ENCODE measurements around the gene FOXO3B.
"Not testable (repeated sequence)": the region's sequence is repeated elsewhere in the genome, so short reads cannot be mapped to it uniquely, and the experiment has no call there.

DNA sequence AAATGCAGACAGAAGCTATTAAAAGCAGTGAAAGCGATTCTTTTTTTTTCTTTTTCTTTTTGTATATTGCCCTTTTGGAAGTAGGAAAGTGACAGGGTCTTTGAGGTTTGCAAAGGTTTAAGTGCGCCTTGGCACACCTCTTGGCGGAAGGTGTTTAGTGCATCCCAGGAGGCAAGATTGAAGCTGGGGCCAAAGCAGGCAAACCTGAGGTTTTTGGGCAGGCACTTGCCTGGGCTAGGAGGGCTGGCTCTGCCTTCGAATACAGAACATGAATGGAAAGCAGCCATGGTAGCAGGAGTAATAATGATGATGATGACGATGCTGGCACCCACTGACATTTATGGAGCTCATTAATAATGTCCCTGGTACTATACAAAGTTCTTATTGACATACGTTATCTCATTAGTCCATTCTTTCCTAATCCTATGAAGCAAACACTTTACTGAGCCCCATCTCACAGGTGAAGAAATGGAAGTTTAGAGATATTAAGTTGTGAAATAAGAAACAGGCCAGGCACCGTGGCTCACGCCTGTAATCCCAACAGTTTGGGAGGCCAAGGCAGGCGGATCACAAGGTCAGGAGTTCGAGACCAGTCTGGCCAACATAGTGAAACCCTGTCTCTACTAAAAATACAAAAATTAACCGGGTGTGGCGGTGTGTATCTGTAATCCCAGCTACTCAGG is 37.5 kb upstream of the FOXO3B start:
- not testable (repeated sequence) for TF ChIP-seq EP300 (IDR thresholded peaks at IDR 0.05; ENCODE audit: borderline replicate concordance in 1 of 2, control insufficient read depth in 1 of 2, low read depth in 2 of 2, low read length in 2 of 2); HDAC6 (IDR thresholded peaks at IDR 0.05; ENCODE audit: unreplicated experiment); POLR2A (IDR thresholded peaks at IDR 0.05; ENCODE audit: low read depth, low read length); POLR2AphosphoS5 (IDR thresholded peaks at IDR 0.05; ENCODE audit: low read length); LARP7 (IDR thresholded peaks at IDR 0.05)
- TF ChIP-seq, protein P1, sequence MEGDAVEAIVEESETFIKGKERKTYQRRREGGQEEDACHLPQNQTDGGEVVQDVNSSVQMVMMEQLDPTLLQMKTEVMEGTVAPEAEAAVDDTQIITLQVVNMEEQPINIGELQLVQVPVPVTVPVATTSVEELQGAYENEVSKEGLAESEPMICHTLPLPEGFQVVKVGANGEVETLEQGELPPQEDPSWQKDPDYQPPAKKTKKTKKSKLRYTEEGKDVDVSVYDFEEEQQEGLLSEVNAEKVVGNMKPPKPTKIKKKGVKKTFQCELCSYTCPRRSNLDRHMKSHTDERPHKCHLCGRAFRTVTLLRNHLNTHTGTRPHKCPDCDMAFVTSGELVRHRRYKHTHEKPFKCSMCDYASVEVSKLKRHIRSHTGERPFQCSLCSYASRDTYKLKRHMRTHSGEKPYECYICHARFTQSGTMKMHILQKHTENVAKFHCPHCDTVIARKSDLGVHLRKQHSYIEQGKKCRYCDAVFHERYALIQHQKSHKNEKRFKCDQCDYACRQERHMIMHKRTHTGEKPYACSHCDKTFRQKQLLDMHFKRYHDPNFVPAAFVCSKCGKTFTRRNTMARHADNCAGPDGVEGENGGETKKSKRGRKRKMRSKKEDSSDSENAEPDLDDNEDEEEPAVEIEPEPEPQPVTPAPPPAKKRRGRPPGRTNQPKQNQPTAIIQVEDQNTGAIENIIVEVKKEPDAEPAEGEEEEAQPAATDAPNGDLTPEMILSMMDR (IDR thresholded peaks at IDR 0.05 in 2 of 3, conservative IDR thresholded peaks at IDR 0.05 in 1 of 3; ENCODE audit: control insufficient read depth in 2 of 3, extremely low read depth in 1 of 3, insufficient read depth in 1 of 3, low read depth in 3 of 3, low read length in 3 of 3): not testable (repeated sequence)
- TF ChIP-seq, protein P2, sequence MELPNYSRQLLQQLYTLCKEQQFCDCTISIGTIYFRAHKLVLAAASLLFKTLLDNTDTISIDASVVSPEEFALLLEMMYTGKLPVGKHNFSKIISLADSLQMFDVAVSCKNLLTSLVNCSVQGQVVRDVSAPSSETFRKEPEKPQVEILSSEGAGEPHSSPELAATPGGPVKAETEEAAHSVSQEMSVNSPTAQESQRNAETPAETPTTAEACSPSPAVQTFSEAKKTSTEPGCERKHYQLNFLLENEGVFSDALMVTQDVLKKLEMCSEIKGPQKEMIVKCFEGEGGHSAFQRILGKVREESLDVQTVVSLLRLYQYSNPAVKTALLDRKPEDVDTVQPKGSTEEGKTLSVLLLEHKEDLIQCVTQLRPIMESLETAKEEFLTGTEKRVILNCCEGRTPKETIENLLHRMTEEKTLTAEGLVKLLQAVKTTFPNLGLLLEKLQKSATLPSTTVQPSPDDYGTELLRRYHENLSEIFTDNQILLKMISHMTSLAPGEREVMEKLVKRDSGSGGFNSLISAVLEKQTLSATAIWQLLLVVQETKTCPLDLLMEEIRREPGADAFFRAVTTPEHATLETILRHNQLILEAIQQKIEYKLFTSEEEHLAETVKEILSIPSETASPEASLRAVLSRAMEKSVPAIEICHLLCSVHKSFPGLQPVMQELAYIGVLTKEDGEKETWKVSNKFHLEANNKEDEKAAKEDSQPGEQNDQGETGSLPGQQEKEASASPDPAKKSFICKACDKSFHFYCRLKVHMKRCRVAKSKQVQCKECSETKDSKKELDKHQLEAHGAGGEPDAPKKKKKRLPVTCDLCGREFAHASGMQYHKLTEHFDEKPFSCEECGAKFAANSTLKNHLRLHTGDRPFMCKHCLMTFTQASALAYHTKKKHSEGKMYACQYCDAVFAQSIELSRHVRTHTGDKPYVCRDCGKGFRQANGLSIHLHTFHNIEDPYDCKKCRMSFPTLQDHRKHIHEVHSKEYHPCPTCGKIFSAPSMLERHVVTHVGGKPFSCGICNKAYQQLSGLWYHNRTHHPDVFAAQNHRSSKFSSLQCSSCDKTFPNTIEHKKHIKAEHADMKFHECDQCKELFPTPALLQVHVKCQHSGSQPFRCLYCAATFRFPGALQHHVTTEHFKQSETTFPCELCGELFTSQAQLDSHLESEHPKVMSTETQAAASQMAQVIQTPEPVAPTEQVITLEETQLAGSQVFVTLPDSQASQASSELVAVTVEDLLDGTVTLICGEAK (IDR thresholded peaks at IDR 0.05; ENCODE audit: borderline replicate concordance): not testable (repeated sequence)
- TF ChIP-seq, protein P3, sequence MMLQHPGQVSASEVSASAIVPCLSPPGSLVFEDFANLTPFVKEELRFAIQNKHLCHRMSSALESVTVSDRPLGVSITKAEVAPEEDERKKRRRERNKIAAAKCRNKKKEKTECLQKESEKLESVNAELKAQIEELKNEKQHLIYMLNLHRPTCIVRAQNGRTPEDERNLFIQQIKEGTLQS (IDR thresholded peaks at IDR 0.05; ENCODE audit: borderline replicate concordance, extremely low read depth, low read depth, low read length): not testable (repeated sequence)

All from GM12878 (cell line).